Suppressor macrophage (primary cell): Measurements from ENCODE around the gene DOCK4.

Experiments
- DNase-seq, 4 experiments: peaks; one replicate each; pipeline ENCODE4 v3.0.0-alpha.2; 2020 to 2022

Gene DOCK4

GRCh38 chr7:112161253-112162141 is 44.7 kb downstream of the DOCK4 start:
- DNase-seq: no peak

DNA sequence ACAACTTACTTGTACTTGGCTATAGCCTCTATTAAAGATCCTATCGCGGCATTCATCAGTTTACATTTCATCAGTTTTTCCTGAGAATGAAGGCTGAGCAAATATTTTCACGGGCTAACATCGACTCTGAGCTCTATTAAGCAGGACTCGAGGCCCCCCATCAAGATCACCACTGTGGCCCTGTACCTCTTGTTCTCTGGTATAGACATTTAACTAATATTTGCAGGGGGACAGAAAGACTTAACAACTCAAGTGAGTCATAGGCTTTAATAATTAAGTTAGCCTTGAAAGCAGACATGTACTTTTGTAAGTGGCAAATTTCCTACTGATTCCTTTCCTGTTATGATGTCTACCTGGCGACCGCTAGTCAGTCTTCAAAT is 45.4 kb downstream of the DOCK4 start:
- no peak for DNase-seq

GRCh38 chr7:112160130-112160770 is 45.9 kb downstream of the DOCK4 start:
- DNase-seq: no peak

DNA sequence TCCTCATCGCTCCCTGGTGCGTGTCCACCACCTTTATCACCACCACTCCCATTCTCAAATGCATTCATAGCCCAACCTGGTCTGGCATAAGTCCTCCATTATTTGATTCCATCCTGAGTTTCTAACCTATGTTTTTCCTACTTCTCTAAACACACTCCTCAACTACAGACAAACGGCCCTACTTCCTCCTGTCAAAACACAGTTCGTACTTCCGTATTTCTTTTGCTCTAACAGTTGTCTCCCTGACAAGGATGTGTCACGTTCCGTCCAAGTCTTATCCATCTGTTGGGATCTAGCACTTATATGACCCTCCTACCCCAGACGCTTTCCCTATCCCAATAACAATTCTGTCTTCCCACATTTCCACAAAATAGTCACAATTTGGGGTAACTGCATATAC is 46.8 kb downstream of the DOCK4 start:
- DNase-seq: peak; percentile 60 to 84 (median 70)

DNA sequence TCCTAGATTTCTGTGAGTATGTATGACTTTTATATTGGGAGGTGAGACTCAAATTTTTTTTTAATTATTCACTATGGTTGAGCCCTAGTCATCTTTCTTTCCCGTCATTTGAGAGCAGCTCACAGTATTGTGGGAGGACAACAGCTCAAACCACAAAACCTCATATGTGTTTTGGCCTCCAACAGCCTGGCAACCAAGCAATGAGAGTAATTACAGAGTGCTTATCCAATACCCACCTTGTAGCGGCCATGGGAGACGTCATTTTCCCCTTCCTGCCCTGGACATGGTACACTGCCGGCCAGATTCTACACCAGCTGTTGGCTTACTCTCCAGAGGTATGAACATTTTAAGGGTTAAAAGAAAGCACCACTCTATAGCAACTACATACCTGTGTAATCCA is 49.1 kb downstream of the DOCK4 start:
- DNase-seq: peak; percentile 22 to 65 (median 40)

- DNase-seq: no peak
Observed at GRCh38 chr7:112156412-112156811, 49.8 kb downstream of the DOCK4 start.

DNA sequence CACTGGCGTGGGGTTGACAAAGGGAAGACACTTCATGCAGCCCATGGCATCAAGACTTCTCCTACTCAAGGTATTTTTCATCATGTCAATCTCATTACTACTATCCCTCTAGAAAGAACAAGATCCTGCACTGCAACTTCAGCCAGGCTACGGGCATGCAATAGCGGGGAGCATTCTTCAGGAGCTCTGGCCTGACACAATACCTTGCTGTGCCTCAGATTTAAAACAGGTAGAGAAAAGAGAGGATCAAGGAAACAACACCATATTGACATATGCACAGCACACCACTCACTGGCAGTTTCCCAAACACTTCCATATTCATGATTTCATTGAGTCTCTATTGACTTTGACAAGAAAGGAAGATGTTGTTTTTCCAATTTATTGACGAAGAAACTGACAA is 51.5 kb downstream of the DOCK4 start:
- no peak for DNase-seq

DNA sequence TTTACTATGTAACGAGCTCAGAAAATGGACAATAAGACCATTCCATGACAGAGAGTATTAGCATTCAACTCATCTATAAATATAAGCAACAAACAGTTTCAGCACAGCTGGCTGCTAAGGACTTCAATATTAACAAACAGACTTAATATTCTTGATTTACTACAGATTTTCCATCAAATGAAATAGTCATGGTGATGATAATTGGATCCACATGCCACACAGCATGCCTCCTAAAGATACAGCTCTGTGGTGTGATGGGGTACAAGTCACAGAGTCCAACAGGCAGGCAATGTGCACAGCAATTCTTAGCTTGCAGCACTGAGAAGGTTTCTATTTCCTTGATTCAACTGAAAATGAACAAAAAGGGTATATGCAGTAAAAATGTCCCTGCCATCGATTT is 54.0 kb downstream of the DOCK4 start:
- DNase-seq: no peak

GRCh38 chr7:112150823-112151641 is 55.2 kb downstream of the DOCK4 start:
- DNase-seq: peak; percentile 19 to 71 (median 33)

DNA sequence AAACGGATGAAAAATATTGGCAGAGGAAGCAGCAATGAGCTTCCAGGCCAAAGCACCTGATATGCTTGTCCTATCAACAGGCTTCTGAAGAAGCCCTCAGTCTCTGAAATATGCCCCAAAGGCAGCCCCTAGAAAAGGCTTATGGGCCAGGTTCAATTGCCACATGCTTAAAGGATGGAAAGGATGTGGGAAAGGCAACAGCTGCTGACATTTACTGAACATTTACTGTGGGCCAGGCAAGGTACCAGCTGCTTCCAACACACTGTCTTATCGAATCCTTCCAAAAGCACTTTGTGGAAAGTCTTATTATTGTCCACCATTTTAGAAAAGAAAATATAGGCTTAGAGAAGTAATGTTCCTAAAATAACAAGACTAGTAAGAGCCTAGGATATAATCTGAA is 56.5 kb downstream of the DOCK4 start:
- no peak for DNase-seq

- DNase-seq: peak; percentile 20 to 56 (median 32)
Observed at GRCh38 chr7:112147793-112148361, 58.3 kb downstream of the DOCK4 start.

GRCh38 chr7:112145206-112145605 is 61.0 kb downstream of the DOCK4 start:
- DNase-seq: no peak

- DNase-seq: no peak
Observed at GRCh38 chr7:112144284-112145059, 61.7 kb downstream of the DOCK4 start.

- DNase-seq: no peak
Observed at GRCh38 chr7:112143582-112143981, 62.6 kb downstream of the DOCK4 start.

- DNase-seq: no peak
Observed at GRCh38 chr7:112143136-112143535, 63.1 kb downstream of the DOCK4 start.

GRCh38 chr7:112140600-112140999 is 65.6 kb downstream of the DOCK4 start:
- peak in 1 of 4 experiments; percentile 33 for DNase-seq

DNA sequence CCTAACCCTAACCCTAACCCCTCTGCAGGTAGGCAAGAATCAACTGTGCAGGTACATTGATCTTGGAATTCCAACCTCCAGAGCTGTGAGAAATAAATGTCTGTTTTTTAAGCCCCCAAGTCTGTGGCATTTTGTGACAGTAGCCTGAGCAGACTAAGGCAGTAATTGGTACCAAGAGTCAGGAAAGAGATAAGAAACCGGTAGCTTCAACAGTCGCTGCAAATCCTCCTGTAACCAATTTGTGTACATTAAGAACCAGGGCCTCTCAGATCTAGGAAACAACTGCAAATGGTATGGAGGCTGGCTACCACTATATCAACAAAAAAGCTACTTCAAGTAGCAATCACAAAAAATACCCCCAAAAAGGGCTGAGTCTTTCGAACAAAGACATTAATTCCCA is 67.3 kb downstream of the DOCK4 start:
- no peak for DNase-seq

DNA sequence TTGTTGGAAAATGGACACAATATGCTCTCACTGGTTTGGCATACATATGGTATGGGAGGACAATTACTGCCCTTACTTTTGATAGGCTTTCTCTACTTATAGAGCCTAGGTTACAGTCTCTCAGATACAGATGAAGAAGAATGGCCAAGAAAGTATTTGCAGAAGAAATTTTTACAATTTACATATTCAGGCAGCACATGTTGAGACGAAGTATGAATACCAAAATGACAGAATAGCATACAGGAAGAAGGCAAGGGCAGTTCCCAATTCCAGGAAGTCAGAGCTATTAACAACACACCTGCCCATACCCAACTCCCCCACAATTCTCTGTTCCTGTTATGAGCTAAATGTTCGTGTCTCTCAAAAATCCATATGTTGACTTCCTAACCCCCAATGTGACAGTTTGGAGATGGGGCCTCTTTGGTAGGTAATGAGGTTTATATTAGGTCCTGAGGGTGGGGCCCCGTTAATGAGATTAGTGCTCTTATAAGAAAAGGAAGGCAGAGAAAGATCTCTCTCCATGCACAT is 67.8 kb downstream of the DOCK4 start:
- no peak for DNase-seq

DNA sequence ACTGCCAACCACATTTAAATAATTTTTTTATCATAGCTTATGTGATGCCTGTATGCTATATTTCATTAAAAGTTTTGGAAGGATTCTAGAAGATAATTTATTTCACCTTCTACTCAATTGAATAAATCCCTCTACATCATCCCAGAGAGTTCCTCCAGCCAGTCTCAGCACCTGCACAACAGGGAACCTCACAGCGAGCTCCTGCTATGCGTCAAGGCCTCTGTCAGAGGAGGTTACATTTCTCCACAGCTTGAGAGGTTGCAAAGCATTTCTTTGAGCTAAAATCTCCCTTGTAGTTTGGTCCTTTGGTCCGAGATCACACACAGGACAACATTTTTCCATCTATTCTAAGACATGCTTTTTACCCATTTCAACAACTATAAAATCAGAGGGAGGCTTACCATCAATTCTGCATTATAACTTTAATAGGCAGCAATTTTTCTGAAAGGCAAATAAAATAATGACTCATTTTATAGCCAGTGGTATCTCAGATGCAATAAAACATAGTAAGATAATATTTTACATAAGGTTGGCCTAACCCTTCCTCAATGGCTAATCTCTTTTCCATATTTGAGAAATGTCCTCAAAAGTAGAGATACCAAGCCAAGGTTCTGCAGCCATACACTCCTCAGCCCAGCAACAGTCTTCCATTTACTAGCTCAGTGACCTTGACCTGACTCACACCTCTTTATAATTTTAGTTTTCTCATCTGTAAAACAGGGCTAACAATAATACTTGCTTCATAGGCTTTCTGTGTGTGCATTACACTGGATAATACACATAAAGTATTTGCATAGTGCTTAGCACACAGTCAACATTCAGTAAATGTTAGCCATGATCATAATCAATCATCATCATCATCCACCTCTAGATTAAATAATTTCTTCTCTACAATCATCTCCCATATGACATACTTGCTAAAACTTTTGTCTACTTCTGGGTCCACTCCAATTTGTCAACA is 68.8 kb downstream of the DOCK4 start:
- DNase-seq: no peak

GRCh38 chr7:112136271-112137008 is 69.8 kb downstream of the DOCK4 start:
- no peak for DNase-seq
